GM19395 (cell line): ENCODE results near the gene ATG13.

ENCODE experiments used
- ATAC-seq: cut with Tn5 transposase; IDR thresholded peaks from one replicate; pipeline ENCODE4 v1.9.1; 2021; ENCODE audit warnings: mild to moderate bottlenecking, moderate library complexity; ENCODE audit not compliant: unreplicated experiment

ATG13 gene

GRCh38 chr11:46674463-46675287, 57.3 kb downstream of the ATG13 start:
- ATAC-seq: no peak

- no peak for ATAC-seq
Observed at GRCh38 chr11:46675288-46675851, 58.0 kb downstream of the ATG13 start.

DNA sequence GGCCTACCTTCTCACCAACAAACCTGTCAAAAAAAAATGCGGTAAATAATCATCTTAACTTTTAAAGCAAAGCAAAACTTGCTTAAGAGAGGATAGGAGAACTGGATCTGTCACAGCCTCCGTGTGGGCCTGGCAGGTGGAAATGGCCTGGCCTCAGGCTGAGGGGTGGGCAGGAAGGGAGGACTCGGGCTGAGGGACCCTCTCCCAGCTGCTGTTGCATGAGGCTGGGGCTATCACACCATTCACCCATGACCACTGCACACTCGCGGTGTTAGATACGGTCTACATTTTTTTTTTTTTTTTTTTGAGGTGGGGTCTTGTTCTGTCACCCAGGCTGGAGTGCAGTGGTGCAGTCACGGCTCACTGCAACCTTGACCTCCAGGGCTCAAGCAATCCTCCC, 58.6 kb downstream of the ATG13 start:
- no peak for ATAC-seq

DNA sequence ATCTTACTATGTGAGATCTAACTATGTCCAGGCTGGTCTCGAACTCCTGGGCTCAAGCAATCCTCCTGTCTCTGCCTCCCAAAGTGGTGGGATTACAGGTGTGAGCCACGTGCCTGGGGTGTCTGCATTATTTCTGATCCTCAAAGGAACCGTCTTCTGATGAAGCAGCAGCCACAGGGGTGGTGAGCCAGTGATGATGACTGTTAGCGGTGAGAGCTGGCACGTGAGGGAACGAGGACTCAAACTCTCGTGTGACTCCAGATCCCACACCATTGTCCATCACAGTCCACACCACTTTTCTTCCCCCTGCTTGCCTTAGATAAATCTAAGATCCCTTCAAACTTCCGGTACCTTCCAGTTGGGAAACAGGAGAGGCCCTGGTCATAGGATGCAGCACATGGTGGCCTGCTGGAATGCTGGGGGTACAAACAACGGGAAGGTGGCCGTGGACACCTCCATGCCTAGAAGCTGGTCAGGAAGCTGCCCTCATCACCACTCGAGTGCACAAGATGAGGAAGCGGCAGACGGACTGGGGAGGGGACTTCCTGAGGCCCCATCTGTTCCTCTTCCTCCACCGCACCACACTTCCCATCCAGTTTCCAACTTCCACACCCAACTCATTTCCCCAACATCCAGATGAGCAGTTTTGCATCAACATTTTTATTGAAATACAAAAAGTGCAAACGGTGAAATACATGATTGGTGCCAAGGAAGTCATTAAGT, 59.2 kb downstream of the ATG13 start:
- no peak for ATAC-seq

GRCh38 chr11:46677169-46677568, 59.8 kb downstream of the ATG13 start:
- ATAC-seq: no peak

DNA sequence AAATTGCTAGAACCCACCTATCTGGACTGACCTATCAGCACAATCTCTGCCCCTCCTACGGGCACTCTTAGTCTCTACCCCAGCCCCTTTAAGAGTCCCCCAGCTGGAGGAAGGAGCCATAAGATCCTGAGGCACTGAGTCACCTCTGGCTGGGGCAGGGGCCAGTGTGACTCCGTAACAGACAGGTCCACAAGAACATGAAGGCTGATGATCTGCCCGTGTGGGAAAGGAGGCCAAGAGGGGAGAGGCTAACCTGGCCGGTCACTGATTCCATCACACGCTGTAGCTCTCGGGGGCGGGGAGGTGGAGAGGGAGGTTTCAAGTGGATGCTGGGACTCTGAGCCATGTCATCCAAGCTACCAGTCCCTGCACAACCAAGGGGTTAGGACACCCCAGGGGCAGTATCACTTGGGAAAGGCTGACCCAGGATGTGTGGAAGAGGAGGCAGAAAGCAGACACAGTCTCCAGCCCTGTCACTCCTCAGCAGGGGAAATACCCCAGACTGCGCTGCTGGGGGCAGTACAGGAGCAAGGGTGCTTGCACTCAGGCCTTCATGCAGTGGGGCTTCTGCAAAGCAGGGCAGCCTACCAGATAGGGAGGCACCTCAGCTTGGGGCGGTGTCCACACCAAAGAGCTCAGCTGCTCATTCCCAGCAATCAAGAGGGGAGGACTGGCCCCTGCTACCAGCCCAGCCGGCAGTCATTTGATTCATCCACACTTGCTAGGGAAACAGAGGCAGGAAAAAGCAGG, 60.8 kb downstream of the ATG13 start:
- ATAC-seq: no peak

- ATAC-seq: no peak
Observed at GRCh38 chr11:46678741-46679130, 61.4 kb downstream of the ATG13 start.

GRCh38 chr11:46679241-46680163, 62.1 kb downstream of the ATG13 start:
- ATAC-seq: no peak

DNA sequence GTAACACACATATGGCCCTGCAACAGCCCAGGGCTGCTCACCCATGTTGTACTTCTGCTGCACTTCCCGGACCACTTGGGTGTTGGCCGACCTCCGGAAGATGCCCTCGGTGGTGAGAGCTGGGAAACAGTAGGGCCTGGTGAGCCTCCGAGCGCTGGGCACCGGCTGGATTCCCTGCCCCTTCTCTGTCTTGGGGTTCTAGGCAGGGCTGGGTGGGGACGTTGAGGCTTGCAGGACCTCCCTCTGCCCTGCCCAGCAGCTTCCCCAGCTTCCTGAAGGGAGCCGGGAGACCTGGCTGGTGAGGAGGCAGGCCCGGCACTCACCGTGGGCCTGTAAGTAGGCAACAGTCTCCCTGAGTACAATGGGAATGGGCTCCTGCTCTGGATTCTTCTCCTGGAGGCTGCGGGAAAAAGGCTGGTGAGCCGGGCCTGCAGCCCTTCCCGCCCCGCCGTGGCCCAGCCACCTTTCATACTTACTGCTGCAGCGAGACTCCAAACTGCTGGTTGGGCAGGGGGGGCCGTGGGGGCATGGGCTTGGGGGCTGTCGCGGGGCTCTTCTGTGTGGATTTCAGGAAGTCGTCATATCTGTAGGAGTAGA, 62.9 kb downstream of the ATG13 start:
- no peak for ATAC-seq

GRCh38 chr11:46680815-46681214, 63.5 kb downstream of the ATG13 start:
- no peak for ATAC-seq

- no peak for ATAC-seq
Observed at GRCh38 chr11:46681814-46682213, 64.5 kb downstream of the ATG13 start.

DNA sequence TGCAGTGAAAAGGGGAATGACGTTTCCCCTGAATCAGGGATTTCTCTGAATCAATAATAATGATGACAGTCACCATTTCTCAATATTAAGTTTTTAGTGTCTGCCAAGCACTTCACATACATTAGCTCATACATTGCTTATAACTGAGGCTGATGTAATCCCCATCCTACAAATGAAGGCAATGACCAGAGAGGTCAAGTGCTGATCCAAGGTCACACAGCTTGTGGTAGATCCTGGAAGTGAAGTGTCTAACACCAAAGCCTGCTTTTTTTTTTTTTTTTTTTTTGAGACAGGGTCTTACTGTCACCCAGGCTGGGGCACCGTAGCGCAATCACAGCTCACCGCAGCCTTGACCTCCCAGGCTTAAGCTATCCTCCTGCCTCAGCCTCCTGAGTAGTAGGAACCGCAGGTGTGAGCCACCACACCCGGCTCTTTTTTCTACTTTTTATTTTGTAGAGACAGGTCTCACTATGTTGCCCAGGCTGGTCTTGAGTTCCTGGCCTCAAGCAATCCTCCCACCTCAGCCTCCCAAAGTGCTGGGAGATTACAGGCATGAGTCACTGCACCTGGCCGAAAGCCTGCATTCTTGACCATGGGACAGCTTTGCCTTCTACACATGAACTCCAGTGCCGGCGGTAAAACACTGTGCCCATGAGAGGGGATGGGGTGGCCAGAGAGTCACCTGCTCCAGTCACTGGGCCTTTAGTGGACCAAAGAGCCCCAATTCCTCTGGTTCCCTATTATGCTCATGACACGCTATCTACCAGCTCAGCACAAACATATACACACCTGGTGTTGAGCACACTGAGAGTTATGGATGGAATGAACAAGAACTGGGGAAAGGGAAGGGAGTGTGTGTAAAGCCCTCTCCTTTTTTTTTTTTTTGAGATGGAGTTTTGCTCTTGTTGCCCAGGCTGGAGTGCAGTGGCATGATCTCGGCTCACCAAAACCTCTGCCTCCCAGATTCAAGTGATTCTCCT, 65.7 kb downstream of the ATG13 start:
- ATAC-seq: no peak

GRCh38 chr11:46684367-46684766, 67.0 kb downstream of the ATG13 start:
- no peak for ATAC-seq

DNA sequence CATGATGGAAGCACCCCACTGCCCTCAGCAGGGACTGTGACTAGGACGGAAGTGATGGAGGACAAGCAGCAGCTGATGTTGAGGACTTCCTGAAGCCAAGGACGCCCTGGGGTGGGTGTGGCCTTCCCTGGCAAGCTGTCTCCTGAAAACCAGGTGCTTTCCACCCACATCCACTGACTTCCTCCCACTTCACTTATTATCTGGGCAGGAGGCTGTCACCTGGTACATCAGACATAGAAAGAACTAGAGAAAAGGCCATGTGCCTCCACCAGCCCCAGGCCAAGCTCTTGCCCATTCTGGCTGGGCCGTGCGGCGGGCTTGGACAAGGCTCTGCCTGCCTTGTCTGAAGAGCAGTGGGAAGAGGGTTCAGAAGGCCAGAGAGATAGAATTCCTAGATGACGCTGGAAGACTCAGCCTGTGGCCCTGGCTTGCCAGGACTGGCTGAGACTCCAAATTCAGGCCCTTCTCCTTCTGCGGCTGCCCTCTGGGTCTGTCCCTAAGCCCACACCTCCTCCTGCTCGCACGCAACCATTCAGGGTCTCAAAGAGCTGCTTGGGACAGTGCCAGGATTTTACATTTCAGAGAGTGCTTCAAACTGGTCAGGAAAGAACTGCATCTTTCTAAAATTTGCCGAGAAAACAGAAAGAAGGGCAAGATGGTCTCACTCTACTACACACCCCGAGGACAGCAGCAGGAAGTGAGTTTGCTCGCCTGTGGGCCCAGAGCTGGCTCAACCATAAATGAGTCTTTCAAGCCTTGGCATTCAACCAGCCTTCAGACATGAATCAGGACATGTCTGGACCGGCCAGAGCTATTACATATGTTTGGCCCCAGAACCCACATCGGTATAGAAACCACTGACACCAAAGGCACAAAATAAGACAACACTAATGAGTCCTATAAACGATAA, 69.8 kb downstream of the ATG13 start:
- no peak for ATAC-seq

GRCh38 chr11:46690702-46691101, 73.3 kb downstream of the ATG13 start:
- ATAC-seq: no peak

DNA sequence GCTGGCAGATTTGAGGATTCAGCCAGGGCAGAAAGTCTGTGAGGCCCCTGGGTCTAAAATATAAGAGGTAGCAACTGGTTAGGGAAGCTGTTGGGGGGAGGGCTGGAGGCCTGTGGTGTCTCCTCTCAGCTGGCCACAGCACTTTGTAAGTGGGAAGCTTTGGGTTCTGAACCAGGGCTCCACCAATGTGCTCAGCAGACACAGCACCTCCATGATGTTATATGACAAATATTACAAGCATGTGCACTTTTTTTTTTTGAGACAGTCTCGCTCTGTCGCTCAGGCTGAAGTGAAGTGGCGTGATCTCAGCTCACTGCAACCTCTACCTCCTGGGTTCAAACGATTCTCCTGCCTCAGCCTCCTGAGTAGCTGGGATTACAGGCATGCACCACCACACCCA, 75.1 kb downstream of the ATG13 start:
- ATAC-seq: no peak

GRCh38 chr11:46693597-46694012, 76.3 kb downstream of the ATG13 start:
- ATAC-seq: no peak

DNA sequence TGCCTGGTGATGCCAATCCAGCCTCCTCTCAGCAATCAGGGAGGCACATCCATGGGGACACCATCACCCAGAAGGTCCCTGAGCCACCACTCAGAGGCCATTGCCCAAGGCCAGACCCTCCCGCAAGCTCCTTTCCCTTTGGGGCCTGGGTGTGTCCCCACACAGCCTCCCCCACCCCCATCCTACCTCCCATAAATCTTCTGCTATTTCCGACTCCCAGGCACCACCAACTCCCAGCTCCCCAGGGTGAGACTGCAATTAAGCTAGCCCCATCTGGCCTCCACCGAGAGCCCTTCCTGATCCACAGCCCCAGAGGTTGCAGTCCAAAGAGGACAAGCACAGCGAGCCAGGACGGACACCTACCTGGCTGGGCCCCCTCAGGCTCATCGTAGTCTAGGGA, 76.7 kb downstream of the ATG13 start:
- ATAC-seq: no peak
